Cardiac fibroblast (primary cell): ENCODE results near the gene WDR20.

Source experiments
- DNase-seq, 2 donors: peaks; one replicate each; pipeline versions ENCODE4 v3.0.0 to v3.0.0-alpha.2; 2010; ENCODE audit warnings: low read depth in 2 of 2
- H3K4me3 ChIP-seq, 2 donors: replicated peaks in 1 of 2; 1 replicate in 1 of 2; 2 replicates in 1 of 2; pipeline ENCODE4 v1.5.1; 2011; ENCODE audit warnings: low read depth in 2 of 2, low read length in 2 of 2, mild to moderate bottlenecking in 2 of 2, moderate library complexity in 1 of 2
- CTCF ChIP-seq: IDR thresholded peaks from one replicate; pipeline ENCODE4 v1.5.1; 2011; ENCODE audit warnings: low read depth, mild to moderate bottlenecking, low read length, inconsistent platforms

WDR20 gene

GRCh38 chr14:102222751-102223150 lies 83.1 kb downstream of the WDR20 start:
- no peak for DNase-seq
- TF ChIP-seq CTCF, result no peak
- H3K4me3 ChIP-seq, result no peak overlapping the region

GRCh38 chr14:102223682-102224081 lies 84.0 kb downstream of the WDR20 start:
- DNase-seq, result no peak
- H3K4me3 ChIP-seq, result no peak overlapping the region

GRCh38 chr14:102225386-102225785 lies 85.7 kb downstream of the WDR20 start:
- no peak for TF ChIP-seq CTCF
- no peak overlapping the region for H3K4me3 ChIP-seq
- DNase-seq, result no peak

More at GRCh38 chr14:102223682-102224081, 84.0 kb downstream of the WDR20 start:
- TF ChIP-seq CTCF, result no peak

- TF ChIP-seq CTCF, result no peak
- no peak for DNase-seq
- H3K4me3 ChIP-seq, result no peak overlapping the region
Measured at GRCh38 chr14:102225936-102226335, 86.2 kb downstream of the WDR20 start.

- DNase-seq, result no peak
- H3K4me3 ChIP-seq, result no peak overlapping the region
- TF ChIP-seq CTCF, result no peak
Measured at GRCh38 chr14:102226356-102227125, 86.8 kb downstream of the WDR20 start.

- no peak for TF ChIP-seq CTCF
- no peak overlapping the region for H3K4me3 ChIP-seq
- DNase-seq, result no peak
Measured at GRCh38 chr14:102227184-102227964, 87.7 kb downstream of the WDR20 start.
